ENCODE data around the gene PA2G4. TPM values are rescaled to one million over a fixed set of nuclear protein-coding genes. Genes with fewer than 3 reads are reported as not detected.
A peak's percentile ranks its signal among the peaks of the same experiment; 100 is the strongest.
"Not testable (repeated sequence)": the region's sequence is repeated elsewhere in the genome, so short reads cannot be mapped to it uniquely, and the experiment has no call there.

PA2G4 gene
- total RNA-seq, 2 donors from 2014 or later, result 59.6 to 80.9 TPM

- intact Hi-C loops (cut with DNase I, micrococcal nuclease), result no loop called here
- ATAC-seq, result peak; percentile 65
- DNase-seq, result no peak
These were observed 39.5 kb downstream of the PA2G4 start for GRCh38 chr12:56143870-56144269.

GRCh38 chr12:56145217-56145616 is 40.9 kb downstream of the PA2G4 start:
- intact Hi-C loops (cut with DNase I, micrococcal nuclease), result no loop called here
- no peak for ATAC-seq
- DNase-seq, result no peak

DNA sequence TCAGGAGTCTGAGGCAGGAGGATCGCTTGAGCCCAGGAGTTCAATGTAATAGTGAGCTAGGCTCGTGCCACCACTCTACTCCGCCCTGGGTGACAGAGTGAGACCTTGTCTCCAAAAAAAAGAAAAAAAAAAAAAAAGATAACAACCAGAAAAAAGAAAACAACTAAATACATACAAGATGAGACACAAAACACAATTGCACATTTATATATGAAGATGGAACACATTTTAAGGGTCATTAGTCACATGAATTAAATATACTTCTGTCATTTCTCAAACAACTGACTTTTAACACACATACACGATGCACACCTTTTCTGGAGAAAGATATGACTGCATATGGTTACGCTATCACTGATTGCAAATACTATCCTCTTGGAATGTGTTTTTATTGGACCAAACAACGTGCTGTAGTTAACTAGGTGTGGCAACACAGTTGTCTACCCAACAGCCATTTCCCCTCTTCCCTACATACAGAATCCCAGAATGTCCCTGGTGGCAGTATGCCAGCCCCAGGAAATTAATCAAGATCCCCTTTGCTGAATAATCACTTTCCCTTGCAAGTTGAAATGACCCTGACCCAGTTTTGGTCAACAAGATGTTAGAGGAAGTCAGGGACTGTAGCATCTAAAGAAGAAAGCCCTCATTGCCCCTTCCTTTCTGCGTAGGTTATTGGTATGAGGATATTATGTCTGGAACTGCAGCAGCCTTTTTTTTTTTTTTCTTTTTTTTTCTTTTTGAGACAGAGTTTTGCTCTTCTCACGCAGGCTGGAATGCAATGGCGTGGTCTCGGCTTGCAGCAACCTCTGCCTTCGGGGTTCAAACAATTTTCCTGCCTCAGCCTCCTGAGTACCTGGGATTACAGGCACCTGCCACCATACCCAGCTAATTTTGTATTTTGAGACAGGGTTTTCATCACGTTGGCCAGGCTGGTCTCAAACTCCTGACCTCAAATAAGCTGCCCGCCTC is 42.4 kb downstream of the PA2G4 start:
- ATAC-seq (peak; percentile 87), DNase-seq (peak in 1 of 2 donors; percentile 63)
- intact Hi-C loops (cut with DNase I, micrococcal nuclease), result no loop called here

DNA sequence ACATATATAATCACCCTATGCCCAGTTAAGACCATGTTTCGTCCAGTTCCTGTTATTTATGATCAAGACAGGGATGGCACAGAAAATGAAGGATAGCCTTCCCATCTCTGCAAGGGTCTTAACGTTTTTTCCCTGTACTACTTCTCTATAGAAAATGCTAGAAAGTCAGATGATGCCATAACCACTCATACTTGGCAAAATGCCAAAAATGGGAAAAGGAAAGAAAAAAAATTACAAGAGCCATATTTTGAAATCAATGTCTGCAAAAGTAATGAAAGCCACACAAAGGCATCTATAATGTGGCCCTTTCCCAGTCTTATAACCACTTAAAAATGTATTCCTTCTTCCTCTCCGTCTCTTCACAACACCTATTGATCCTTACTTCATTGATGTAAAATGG is 46.2 kb downstream of the PA2G4 start:
- no peak for ATAC-seq

GRCh38 chr12:56151672-56152131 is 47.3 kb downstream of the PA2G4 start:
- peak; percentile 71 for ATAC-seq
- DNase-seq, result peak; percentile 67 to 86
- intact Hi-C loops (cut with DNase I, micrococcal nuclease), result no loop called here

More for the DNA sequence above, 46.2 kb downstream of the PA2G4 start:
- intact Hi-C loops (cut with DNase I, micrococcal nuclease), result no loop called here
- DNase-seq, result no peak

DNA sequence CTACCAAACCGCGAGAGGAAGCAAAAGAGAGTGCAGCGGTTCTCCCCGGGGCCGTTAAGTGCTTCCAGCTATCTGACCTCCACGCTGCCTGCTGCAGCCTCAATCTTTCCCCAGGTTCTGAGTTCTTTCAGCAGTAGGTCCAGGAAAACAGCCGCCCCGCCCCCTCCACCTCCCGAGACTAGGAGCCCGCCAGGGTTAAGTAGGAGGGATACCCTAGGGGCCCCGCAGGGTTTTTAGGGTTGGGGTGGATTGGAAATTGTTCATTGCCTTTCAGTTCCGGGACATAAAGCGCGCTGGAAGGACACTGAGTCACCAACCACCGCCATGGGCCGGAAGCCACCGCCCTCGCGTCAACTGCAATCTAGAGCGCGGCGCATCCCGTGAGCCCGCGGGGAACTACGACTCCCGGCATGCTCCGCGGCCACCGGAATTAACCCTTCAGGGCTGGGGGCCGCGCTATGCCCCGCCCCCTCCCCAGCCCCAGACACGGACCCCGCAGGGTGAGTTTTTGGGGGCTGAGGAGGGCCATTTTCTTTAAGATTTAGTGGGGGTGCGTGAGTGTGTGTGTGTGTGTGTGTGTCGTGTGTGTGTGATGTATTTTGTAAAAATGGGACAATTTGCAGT is 47.9 kb downstream of the PA2G4 start, which contains the start of gene MYL6B:
Gene MYL6B (plus strand): TSS at position 456 of the 624 bp plus-strand sequence. CDS start 1,332 bp downstream, outside the sequence.
- peak; percentile 95 to 97 for DNase-seq
- intact Hi-C loops (cut with DNase I, micrococcal nuclease), result no loop called here
- peak; percentile 91 for ATAC-seq

- intact Hi-C loops (cut with DNase I, micrococcal nuclease), result no loop called here
These were observed 48.7 kb downstream of the PA2G4 start for GRCh38 chr12:56152756-56153677.

GRCh38 chr12:56153678-56154065 is 49.3 kb downstream of the PA2G4 start:
- ATAC-seq (no peak), DNase-seq (peak in 1 of 2 donors; percentile 22)
- intact Hi-C loops (cut with DNase I, micrococcal nuclease), result no loop called here

More at GRCh38 chr12:56152756-56153677, 48.7 kb downstream of the PA2G4 start:
- peak in 1 of 2 donors; percentile 27 for DNase-seq
- no peak for ATAC-seq

GRCh38 chr12:56154246-56154771 is 50.0 kb downstream of the PA2G4 start:
- intact Hi-C loops (cut with DNase I, micrococcal nuclease), result no loop called here
- no peak for ATAC-seq
- peak in 1 of 2 donors; percentile 20 for DNase-seq

GRCh38 chr12:56154818-56155217 is 50.5 kb downstream of the PA2G4 start:
- intact Hi-C loops (cut with DNase I, micrococcal nuclease), result no loop called here
- ATAC-seq (no peak), DNase-seq (peak in 1 of 2 donors; percentile 24)

GRCh38 chr12:56155256-56155845 is 51.0 kb downstream of the PA2G4 start:
- DNase-seq, result peak in 1 of 2 donors; percentile 24
- ATAC-seq, result no peak
- intact Hi-C loops (cut with DNase I, micrococcal nuclease), result no loop called here

DNA sequence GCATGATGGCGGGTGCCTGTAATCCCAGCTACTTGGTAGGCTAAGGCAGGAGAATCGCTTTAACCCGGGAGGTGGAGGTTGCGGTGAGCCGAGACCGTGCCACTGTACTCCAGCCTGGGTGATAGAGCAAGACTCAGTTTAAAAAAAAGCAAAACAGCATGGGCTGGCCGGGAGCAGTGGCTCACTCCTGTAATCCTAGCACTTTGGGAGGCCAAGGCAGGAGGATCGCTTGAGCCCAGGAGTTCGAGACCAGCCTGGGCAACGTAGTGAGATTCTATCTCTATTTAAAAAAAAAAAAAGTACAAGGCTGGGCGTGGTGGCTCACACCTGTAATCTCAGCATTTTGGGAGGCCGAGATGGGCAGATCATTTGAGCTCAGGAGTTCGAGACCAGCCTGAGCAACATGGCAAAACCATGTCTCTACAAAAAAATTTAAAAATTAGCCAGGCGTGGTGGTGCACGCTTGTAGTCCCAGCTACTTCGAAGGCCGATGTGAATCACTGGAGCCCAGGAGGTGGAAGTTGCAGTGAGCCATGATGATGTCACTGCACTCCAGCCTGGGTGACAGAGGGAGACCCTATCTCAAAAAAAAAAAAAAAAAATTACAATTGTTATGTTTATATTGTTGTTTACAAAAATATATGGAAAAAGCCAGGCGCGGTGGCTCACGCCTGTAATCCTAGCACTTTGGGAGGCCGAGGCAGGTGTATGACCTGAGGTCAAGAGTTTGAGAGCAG is 52.3 kb downstream of the PA2G4 start:
- ATAC-seq; intact Hi-C loops (cut with DNase I, micrococcal nuclease): not testable (repeated sequence)

GRCh38 chr12:56157201-56158028 is 53.1 kb downstream of the PA2G4 start:
- intact Hi-C loops (cut with DNase I, micrococcal nuclease), result loop anchor here in 1 of 2 donors (2.0 kb wide), 1 partner anchor 31 kb away; the partner anchor contains the start of gene SMARCC2
- peak; percentile 51 for ATAC-seq

More for the DNA sequence above, 52.3 kb downstream of the PA2G4 start:
- DNase-seq, result peak in 1 of 2 donors; percentile 18

DNA sequence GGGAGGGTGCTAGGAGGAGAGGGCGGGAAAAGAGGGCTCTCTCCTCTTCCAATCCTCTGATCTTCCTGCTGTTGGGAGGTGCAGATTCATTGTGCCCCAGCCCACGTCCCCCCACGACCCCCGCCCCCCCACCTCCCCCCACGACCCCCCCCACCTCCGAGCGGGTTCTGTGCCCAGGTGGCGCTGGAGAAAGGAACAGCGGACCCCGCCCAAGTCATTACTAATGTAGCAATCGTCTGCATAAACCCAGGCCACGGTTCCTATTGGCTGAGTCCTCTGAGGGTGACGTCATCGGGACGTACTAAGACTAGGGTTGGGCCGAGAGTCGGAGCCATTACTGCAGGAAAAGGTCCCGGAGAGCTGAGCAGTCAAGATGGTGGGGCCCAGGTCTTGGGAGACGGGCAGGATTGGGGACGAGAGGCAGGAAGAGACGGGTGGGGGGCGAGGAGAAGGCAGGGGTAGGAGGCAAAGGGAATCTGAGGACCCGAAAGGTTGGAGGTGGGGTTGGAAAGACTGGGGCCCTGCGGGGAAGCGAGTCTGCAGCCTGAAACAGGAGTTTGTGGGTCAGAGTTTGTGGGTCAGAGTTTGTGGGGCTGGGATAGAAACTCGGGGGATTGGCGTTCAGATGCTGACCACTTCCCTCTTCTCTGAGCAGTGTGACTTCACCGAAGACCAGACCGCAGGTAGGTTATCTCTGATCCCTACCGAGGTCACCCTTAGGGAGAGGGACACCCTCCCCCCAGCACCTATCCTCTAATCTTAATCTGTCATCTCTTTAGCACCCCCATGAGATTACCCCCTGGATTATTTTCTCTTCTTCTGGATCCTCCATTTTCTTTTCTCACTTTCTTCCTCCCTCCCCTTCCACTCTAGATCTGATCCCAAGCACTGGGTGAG is 53.9 kb downstream of the PA2G4 start, which contains the start of gene MYL6:
Gene MYL6 (plus strand): TSS at position 331 of the 897 bp plus-strand sequence. CDS start 43 bp downstream, at position 374.
- ATAC-seq (peak; percentile 82), DNase-seq (peak; percentile 96 to 99)
- intact Hi-C loops (cut with DNase I, micrococcal nuclease), result loop anchor here in 1 of 2 donors (2.0 kb wide), 1 partner anchor 31 kb away; the partner anchor contains the start of gene SMARCC2

More at GRCh38 chr12:56157201-56158028, 53.1 kb downstream of the PA2G4 start:
- DNase-seq, result peak; percentile 75 to 80

DNA sequence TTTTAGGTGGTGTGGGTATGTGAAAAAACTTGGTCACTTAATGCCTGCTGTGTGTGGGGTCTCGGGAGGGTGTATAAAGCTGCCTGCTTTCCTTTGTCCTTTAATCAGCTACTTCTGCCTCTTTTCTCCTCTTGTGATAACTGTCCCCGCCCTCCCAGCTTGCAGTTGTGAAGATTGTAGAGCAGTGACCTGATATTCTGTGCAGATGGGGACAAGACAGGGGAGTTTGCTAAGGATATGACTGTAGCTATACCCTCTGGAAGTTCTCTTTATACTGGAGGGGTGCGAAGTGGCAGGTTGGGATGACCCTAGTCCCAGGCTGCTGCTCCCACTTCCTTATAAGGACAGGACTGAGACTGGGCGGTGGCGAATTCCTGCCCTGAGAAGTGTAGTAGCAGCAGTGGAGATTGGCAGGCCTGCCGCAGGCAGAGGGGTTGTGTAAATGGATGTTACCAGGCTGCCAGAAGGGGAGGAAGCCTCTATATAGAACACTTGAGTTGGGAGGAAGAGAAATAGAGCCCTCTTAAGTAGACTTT is 54.6 kb downstream of the PA2G4 start:
- ATAC-seq, result peak; percentile 64
- intact Hi-C loops (cut with DNase I, micrococcal nuclease), result loop anchor here in 1 of 2 donors (2.0 kb wide), 1 partner anchor 30 kb away; the partner anchor contains the start of gene SMARCC2
- DNase-seq, result peak; percentile 86 to 93
